H4 (cell line): Measurements from ENCODE around the gene TLCD3B. TPM values are rescaled to one million over a fixed set of nuclear protein-coding genes. Genes with fewer than 3 reads are reported as not detected.
A peak's percentile ranks its signal among the peaks of the same experiment; 100 is the strongest.
"Not testable (repeated sequence)": the region's sequence is repeated elsewhere in the genome, so short reads cannot be mapped to it uniquely, and the experiment has no call there.

ENCODE experiments used
- DNase-seq: peaks from one replicate; pipeline ENCODE4 v3.0.0-alpha.2; 2015; ENCODE audit warnings: low spot score
- total RNA-seq: library from RNA; depleted of rRNA; stranded (reverse); fragments of >200 nt; shearing (Covaris generic); gene quantifications from 2 replicates; pipeline ENCODE4 v1.2.3, GENCODE V29; 2014

The TLCD3B gene
- total RNA-seq, 1 experiment from 2014 or later: 0.04 TPM

DNA sequence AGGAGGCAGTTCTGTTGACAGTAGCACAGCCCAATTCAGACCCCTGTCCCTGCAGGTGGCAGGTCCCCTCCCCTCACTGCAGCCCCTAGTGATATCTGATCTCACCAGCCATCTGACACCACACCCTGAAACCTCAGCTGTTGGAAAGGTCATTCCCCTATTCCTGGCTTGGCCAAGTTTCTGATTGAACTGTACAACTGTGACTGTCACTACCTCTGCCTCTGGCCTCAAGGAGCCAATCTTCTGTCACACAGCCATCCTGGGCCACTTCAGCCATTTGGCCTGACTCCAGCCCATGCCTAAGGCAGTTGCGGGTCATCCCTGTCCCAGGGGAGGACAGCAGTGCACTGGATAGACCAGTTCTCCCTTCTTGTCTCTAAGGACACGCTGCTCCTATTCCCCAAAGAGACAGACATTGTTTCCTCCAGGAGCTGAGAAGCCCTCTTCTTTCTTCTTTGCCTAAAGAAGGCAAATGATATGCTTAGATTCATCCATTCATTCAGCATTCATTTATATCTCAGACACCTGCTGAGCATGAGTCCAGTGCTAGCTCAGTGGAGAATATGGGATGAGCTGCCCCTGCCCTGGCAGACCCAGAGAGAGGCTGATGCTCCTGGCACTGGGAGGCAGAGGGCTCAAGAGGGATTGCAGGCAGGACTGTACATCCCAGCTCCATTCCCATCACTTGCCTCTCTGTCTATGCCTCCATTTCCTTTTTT is 29.9 kb upstream of the TLCD3B start:
- DNase-seq: no peak

DNA sequence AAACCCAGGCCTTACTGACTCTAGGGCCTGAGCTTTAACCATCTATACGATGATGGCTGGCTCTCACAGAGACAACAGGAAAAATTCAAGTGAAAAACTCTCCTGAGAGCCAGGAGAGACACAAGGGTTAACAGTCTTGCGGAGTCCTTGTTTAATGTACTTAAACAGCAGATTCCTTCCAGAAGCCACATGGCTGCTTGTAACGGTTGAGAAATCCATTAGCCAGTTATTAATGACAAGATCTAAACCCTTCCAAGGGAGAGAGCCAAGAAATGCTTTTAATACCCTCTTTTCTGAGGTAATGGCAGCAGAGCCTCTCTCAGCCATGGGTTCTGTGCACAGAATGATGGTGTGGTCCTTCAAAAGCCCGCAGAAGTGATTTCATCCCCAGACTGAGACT is 29.3 kb upstream of the TLCD3B start:
- DNase-seq: no peak

DNA sequence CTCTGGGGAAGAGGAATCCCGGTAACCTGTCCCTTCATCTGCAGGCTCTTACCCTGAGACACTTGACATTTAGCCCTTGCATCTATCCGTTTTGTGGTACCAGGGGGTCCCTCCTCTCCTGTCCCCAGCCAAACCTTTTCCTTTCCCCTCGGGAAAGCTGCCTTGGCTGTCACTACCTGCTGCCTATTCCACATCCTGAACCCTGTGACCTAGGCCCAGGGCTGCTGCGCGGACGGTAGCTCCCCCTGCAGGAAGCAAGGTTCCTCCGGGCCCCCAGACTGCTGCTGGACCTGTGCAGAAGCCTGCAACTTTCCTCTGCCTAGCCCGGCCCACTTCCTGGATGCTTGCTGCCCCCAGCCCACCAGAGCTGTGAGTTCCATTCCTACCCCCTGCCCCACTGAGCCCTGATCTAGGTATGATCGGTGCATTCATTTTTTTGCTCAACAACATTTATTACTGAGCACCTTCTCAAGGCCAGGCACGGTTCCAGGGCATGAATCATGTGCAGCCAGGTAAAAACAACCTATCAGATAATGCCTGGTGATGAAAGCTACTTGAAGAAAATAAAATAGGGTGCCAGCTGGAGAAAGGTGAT is 24.0 kb upstream of the TLCD3B start:
- no peak for DNase-seq

DNA sequence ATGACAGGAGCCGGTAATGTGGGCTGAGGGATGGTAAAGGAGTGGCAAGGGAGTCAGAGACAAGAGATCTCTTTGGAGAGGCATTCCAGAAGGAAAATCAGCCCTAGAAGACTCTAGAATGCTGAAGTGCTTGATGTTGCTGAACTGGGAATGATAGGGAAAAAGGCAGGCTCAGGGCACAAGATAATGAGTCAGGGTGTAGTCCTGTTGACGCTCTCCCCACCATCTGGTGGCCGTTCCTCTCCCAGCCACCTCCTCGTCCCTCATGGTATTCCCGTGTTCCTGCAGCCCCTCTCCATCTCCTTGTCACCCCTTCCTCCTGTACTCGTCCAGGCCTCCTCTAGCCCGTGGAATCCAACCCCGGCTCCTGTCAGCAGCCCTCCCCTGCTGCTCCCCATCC is 23.4 kb upstream of the TLCD3B start:
- DNase-seq: no peak

DNA sequence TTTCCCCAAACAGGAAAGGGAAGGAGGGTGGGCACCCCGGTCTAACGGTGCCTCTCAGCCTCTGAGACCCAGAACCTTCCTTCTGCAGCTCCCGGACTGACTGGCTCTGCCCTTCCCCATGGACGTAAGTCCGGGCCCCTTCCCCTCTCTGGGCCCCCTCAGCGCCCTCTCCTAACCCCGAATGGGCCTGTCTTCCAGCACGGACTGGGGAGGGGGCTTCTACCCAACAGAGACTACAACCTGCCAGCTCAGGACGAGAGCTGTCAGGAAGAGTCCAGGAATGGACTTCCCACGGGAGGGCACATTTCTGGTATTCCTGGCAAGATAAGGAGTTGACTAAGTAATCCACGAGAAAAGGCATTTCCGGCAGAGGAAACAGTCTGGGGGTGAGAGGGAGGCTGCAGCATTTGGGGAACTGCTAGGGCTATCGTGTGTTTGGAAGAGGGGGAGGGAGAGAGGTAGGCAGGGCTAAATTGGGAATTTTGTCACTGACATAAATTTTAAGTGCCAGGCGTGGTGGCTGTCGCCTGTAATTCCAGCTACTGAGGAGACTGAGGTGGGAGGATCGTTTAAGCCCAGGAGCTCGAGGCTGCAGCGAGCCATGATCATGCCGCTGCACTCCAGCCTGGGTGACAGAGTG is 22.4 kb upstream of the TLCD3B start:
- no peak for DNase-seq

DNA sequence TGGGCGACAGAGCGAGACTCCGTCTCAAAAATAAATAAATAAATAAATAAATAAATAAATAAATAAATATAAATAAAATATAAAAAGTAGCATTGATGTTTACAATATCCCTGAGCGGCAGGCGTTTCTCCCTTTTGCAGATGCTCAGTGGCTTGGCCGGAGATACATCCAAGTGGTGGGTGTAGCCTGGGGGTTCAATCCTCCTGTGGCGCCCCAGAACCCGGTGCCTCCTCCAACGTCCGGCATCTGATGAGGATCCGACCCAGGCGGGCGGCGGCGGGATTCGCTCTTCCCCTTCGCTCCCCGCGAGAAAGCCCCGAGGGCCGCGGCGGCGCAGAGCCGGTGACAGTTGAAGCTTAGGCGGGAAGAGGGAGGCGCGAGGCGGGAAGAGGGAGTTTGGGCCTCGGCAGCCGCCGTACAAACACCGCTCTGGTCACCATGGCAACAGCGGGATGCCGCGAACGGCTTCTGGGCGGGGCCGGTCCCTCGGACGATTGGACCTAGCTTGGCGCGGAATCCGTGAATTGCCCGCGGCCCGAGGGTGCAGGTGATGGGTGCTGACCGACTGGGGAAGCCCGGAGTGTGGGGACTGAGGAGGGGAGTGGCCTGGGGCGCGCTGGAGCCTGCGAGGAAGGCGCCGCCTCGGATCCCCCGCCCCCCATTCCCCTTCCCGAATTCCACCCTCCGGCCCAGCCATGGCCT is 21.8 kb upstream of the TLCD3B start:
- peak; percentile 86 for DNase-seq

DNA sequence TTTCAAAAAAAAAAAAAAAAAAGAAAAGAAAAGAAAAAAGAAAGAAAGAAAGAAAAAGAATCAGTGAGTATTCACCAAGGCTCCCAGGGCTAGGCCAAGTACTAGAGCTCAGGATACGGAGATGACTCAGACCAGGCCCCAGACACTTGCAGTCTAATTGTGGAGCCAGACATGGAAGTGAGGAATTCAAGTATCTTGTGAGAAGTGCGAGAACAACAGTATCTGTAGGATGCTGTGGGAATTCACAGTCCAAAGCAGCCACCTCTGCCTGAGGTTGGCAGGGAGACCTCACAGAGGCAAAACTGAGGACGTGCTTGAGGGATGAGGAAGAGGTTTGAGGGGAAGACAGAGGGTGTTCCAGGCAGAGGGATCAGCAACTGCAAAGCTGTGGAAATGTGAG is 20.4 kb upstream of the TLCD3B start:
- no peak for DNase-seq

DNA sequence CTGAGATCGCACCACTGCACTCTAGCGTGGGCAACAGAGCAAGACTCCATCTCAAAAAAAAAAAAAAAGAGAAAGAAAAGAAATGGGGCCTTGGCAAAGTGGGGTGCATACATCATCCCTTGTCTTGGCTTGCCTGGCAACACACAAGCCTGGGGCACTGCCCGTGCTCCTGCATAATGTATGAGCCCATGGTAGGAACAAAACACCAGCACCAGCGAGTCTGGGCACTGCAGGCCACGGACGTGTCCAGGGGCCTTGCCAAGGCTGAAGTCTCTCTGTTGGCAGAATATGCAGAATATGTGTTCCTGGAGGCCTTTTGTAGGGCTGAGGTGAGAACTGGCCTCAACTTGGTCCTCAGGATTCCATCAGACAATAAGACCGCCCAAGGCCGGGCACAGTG is 18.8 kb upstream of the TLCD3B start:
- no peak for DNase-seq

DNA sequence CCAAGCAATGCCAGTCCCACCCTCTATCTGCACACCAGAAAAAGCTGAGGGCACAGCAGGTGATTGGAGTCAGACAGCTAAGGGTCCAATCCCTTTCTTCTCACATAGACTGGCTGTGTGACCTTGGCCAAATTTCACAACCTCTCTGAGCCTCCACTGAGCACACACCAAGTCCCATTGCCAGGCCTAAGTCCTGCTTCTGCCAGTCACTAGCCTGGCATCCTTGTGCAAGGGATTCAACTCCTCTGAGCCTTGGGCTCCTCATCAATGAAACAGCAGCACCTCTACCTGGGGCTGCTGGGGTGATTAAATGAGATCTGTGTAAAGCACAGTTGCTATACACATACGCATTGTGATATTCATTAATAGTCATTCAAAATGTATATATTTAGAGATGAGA is 15.5 kb upstream of the TLCD3B start:
- no peak for DNase-seq

DNA sequence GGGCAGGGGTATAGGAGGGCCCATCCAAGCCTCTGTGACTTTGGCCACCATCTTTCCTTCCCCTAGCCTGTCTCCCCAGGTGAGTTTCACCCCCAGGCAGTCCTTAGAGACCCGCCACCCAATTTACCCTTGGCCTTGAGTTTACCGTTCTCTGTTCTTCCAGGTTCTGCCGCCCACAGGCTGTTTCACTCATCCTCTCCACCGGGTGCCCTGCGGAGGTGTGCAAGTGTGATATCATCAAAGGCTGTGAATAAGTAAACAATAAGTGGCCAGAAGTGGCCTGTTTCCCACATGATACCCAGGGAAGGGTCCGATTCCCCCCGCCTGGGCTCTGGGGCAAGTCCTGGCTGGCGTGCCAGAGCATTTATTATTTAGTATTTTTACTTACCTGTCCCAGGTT is 15.1 kb upstream of the TLCD3B start:
- no peak for DNase-seq

DNA sequence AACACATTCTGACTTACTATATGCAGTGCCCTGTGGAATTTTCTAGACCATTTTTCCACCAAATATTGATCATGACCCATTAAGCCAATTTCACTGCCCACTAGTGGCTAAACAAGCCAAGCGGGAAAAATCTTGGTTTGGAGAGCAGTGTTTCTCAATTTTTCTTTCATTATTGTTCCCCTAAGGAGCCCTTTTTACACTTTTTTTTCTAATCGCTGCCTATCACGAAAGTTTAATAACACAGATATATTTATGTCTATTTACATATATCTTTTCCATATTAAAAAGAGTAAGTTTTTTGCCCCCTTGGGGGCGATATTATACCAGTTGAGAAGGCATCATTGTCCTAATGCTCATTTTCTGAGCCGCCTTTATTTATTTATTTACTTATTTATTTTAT is 10.8 kb upstream of the TLCD3B start:
- DNase-seq: no peak

DNA sequence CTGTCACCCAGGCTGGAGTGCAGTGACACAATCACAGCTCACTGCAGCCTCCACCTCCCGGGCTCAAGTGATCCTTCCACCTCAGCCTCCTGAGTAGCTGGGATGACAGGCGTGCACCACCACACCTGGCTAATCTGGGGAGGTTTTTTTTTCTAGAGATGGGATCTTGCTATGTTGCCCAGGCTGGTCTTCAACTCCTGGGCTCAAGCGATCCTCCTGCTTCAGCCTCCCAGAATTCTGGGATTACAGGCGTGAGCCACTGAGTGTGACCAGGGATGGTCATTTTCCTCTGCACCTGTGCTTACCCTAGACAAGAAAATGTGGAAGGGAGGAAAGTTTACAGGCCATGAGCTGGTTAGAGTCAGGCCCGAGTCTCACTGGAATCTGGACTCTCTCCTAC is 9.6 kb upstream of the TLCD3B start:
- DNase-seq: not testable (repeated sequence)

DNA sequence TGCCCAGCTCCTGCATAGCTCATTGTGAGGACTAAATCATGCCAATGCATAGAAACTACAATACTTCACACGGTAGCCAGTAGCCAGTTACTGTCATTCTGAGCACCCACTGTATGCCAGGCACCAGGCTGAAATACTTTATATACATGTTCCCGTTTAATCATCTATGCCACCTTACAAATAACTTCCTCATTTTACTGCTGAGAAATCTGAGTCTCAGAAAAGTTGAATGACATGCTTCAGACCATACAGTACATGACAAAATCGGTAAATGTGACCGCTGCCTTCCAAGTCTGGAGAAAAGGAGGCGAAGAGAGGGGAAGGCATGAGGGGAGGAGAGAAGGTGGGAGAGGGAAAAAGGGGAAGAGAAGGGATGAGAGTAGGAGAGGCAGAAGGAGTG is 9.2 kb upstream of the TLCD3B start:
- DNase-seq: no peak

DNA sequence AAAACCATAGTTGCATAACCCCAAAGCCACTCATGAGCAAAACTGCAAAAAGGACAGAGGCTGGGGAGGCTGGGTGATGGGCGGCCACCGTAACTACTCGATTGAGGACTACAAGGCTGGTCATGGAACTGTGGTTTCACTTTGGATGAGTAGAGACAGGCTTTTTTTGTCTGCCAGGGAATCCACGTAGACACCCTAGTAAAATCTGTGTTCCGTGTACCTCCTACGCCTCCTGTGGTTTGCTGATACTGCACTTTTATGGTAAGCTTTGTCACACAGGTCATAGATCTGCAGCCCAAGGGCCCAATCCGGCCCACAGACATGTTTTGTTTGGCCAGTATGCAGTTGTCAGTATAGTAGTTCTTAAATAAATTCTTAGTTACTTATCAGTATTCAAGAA is 2.2 kb upstream of the TLCD3B start:
- DNase-seq: no peak

DNA sequence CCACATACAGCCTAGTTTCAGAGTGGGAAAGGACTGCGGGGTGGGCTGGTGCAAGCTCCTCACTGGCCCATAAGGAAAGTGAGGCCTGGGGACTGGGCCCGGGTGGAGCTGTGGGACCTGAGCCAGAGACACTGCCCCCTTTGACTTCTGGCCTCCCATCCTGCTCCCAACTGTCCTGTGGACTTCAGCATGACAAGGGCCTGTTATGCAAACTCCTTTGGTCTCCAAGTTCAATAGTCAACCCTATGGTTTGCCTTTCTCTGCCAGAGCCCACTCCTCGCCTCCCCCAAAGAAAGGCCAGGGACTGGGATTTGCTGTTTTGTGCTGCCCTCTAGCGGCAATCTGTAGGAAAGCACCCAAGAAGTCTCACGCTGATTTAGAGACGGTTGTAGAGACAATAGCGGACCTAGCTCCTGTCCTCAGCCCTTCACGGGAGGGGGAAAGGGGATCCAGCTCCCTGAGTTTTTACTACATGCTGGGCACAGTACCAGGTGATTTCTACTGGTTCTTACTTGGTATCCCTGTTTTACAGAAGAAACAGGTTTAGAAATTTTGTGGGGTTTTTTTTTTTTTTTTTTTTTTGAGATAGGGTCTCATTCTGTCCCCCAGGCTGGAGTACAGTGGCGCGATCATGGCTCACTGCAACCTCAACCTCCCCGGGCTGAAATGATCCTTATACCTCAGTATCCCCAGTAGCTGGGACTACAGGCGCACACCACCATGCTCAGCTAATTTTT is 1.2 kb upstream of the TLCD3B start:
- DNase-seq: peak; percentile 60

DNA sequence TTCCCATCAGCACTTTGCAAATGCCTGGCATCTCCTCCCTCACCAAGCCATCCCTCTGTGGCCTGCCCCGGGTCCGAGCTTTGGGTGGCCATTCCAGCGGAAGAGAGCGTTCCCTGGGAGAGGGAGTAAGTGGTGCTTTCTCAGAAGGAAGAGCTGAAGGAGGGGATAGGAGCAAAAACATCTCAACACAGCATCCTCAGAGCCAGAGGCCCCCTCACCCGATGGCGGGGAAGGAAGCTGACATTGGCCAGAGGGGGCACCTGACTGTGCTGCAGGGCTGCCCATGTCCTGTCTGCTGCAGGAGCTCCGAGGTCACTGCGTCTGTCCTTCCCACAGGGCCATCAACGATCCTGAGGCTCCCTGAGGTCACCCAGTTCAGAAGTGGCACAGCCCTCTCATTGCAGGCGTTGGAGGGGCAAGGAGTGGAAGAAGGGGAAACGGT is 427 bp upstream of the TLCD3B start:
- DNase-seq: no peak

DNA sequence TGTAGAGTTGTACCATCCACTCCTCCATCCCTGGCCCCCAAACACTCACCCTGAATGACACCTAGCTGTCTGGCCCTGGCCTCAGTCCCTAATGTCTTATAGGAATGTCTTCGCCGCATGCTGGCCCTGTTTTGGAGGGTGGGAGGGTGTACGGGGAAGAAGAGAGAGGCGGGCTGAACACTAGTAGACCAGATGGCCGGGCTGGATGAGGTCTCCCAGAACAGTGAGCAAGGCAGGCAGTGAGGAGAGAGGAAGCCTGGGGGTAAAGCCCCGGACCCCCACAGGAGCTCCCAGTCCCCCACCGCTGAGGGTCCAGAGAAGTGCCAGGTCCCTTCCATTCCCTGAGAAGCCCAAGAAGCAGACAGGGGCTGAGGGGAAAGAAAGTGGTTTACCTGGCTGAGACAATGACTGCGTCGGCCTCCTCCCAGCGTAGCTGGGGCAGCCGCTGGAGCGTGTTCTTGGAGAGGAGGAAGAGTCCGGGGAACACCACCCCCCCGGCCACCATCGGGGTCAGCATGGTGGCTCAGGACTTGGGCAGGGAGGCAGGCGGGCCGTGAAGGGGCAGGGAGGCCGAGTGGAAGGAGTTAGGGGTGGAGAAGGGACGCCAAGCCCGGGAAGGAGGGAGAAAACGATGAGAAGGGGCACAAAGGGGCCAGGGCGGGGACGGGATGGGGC is 923 bp downstream of the TLCD3B start:
- no peak for DNase-seq

DNA sequence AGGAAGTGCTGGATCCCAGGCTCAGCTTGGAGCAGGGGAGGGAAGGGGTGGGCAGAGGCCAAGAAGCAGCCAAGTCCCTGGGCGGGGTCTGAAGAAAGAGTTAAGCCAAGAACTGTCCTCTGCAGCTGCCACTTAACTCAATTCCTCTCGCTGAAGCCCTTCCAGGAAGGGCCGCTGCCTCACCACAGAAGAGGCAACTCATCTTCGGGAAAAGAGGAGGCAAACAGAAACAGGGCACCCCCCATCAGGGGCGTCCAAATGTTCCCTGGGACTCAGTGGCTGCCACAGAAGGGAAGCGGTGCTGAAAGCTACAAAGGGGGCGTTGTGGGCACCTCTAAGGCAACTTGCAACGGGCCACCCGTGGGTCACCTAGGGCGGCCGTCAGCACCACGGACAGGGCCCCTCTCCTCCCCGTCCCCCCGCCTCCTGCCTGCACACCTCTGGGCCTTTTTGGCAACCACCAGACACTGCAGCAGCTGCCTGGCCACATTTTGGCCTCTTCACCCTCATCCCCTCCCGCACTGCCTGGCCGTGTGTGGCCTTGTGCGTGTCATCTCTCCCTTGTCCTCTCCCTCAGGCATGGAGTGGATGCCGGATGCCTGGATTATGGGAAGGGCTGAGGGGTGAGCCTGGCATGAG is 2.5 kb downstream of the TLCD3B start:
- no peak for DNase-seq

DNA sequence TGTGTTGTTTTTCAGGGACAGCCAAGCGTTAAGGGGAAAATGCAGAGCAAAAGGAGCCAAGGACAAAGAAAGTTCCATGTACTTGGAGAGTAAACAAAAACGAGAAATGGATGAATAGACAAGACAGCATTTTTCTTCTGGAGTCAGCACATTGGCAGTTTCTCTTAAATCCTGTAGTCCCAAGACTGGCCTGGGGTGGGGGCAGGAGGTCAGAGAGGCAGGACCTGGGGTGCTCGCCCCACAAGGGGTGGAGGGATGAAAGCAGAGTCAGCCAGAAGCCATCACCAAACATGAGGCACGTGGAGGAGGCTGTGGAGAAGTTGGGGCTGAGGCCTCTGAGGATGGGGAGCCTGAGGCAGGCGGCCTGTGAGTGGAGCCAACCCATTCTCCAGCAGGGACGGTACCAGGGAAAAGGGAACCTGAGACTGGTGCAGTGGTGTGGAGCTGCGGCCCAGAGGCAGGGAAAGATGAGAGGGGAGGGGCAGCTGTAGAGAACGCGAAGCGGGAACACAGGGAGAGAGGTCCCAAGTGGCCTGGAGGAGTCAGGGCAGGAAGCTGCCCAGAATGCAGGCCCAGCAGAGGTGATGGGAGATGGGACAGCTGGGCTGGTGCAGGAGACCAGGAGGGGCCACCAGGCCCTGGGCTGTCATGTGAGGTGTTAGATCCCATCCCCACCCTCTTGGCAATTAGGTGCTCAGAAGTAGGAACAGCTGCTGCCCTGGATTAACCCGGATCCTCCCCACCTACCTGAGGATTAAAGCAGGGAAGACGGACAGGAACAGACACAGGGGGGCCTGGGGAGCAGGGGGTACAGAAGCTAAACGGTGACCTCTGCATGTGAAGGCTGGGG is 3.3 kb downstream of the TLCD3B start:
- DNase-seq: no peak

DNA sequence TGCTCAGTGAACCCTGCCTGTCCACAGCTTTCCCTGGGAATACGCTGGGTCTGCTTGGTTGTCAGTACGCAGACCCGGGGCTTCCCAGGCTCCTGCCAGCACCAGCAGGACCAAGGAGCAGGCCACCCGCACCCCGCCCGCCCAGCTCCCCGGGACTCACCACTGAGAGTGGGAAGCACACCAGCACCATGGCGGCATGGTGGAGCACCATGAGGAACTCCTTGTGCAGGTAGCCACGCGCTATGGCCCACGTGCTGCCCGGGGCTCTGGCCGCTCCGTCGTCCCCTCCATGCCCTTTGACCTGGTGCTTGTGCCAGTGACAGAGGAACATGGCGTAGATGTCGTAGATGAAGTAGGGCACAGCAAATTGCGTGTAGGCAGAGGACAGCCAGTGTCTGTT is 4.6 kb downstream of the TLCD3B start:
- no peak for DNase-seq
